Transverse colon (tissue), 4 donors: ENCODE results near the gene GCC2.

Experiments used
- EP300 ChIP-seq: sonication (generic); formaldehyde crosslinking; IDR thresholded peaks from one replicate; pipeline ENCODE4 v1.6.1; 2017; ENCODE audit warnings: antibody characterized with exemption, low read depth
- POLR2A ChIP-seq: fragments of 450-650 bp; IDR thresholded peaks from one replicate; pipeline ENCODE4 v1.6.1; 2016; ENCODE audit warnings: antibody characterized with exemption, mild to moderate bottlenecking, moderate library complexity
- POLR2AphosphoS5 ChIP-seq, 3 donors: sonication (generic); formaldehyde crosslinking; IDR thresholded peaks; one replicate each; pipeline ENCODE4 v1.6.1; 2016; ENCODE audit warnings: antibody characterized with exemption in 3 of 3
- TF ChIP-seq, protein P1 (sequence below), 5 experiments: fragments of 200-600 bp in 3 of 5; fragments of 450-650 bp in 2 of 5; sonication (generic) in 3 of 5; IDR thresholded peaks; 1 replicate in 2 of 5; 2 replicates in 3 of 5; pipeline ENCODE4 v1.5.1; 2016 to 2017; ENCODE audit warnings: antibody characterized with exemption in 5 of 5, inconsistent platforms in 3 of 5, mild to moderate bottlenecking in 2 of 5, moderate library complexity in 1 of 5

DNA sequence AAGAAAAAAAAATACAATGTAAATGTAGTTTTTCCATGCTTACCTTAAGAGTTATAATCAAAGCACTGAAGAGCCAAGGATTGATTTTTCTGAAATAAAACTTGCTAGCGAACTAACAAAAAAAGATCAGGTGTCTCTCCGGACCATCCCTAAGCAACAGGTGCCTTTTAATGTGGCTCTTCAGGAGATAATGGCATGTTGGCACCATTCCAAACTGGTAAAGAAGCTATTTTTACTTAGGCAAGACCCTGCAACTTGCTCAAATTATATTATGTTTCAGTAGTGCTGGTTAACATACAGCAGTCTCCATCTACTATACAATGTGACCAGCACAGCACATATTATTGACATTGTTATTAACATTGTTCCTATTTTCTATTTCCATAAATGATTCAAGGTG lies 2.3 kb upstream of the GCC2 start:
- TF ChIP-seq, protein P1, sequence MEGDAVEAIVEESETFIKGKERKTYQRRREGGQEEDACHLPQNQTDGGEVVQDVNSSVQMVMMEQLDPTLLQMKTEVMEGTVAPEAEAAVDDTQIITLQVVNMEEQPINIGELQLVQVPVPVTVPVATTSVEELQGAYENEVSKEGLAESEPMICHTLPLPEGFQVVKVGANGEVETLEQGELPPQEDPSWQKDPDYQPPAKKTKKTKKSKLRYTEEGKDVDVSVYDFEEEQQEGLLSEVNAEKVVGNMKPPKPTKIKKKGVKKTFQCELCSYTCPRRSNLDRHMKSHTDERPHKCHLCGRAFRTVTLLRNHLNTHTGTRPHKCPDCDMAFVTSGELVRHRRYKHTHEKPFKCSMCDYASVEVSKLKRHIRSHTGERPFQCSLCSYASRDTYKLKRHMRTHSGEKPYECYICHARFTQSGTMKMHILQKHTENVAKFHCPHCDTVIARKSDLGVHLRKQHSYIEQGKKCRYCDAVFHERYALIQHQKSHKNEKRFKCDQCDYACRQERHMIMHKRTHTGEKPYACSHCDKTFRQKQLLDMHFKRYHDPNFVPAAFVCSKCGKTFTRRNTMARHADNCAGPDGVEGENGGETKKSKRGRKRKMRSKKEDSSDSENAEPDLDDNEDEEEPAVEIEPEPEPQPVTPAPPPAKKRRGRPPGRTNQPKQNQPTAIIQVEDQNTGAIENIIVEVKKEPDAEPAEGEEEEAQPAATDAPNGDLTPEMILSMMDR (IDR thresholded peaks at IDR 0.05): no peak
- TF ChIP-seq POLR2A (no peak), POLR2AphosphoS5 (IDR thresholded peaks at IDR 0.05) (no peak), EP300 (no peak)
